ENCODE measurements around the gene C3orf22.

DNA sequence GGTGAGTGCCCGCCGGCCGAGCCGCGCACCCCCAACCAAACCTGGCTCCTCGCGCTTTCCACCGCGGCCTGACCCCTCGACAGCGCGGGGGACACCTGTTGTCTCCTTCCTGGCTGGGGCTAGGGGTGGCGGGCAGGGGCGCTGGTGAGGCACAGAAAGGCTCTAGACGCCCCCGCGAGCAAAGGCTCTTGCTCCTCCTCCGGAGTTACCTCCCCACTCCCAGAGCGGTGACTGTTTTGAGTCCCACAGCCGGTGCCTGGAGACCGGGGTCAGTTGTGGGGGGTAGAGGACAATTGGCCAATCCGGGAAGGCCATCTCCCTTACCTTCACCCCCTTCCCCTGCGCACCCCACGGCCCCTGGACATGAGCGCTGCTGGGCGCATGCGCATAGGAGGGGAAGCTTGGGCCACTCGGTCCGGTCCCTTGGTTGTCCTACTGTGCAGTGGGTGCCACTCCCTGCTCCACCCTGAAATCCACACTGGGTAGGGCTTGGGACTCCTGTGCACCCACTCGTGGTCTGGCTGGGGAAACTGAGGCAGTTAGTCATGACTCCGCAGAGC is 34.2 kb downstream of the C3orf22 start:
- no peak for TF ChIP-seq EZH2phosphoT487 (IDR thresholded peaks at IDR 0.05; ENCODE audit: insufficient read depth, low read depth)
- TF ChIP-seq EZH2 (IDR thresholded peaks at IDR 0.05; ENCODE audit: insufficient read depth, poor library complexity, severe bottlenecking) = no peak
